NAMALWA (cell line): ENCODE results near the gene LSR.
A peak's percentile ranks its signal among the peaks of the same experiment; 100 is the strongest.

Experiments
- DNase-seq: peaks from one replicate; pipeline ENCODE4 v3.0.0-alpha.2; 2015; ENCODE audit warnings: low spot score

LSR gene, protein sequence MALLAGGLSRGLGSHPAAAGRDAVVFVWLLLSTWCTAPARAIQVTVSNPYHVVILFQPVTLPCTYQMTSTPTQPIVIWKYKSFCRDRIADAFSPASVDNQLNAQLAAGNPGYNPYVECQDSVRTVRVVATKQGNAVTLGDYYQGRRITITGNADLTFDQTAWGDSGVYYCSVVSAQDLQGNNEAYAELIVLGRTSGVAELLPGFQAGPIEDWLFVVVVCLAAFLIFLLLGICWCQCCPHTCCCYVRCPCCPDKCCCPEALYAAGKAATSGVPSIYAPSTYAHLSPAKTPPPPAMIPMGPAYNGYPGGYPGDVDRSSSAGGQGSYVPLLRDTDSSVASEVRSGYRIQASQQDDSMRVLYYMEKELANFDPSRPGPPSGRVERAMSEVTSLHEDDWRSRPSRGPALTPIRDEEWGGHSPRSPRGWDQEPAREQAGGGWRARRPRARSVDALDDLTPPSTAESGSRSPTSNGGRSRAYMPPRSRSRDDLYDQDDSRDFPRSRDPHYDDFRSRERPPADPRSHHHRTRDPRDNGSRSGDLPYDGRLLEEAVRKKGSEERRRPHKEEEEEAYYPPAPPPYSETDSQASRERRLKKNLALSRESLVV

DNA sequence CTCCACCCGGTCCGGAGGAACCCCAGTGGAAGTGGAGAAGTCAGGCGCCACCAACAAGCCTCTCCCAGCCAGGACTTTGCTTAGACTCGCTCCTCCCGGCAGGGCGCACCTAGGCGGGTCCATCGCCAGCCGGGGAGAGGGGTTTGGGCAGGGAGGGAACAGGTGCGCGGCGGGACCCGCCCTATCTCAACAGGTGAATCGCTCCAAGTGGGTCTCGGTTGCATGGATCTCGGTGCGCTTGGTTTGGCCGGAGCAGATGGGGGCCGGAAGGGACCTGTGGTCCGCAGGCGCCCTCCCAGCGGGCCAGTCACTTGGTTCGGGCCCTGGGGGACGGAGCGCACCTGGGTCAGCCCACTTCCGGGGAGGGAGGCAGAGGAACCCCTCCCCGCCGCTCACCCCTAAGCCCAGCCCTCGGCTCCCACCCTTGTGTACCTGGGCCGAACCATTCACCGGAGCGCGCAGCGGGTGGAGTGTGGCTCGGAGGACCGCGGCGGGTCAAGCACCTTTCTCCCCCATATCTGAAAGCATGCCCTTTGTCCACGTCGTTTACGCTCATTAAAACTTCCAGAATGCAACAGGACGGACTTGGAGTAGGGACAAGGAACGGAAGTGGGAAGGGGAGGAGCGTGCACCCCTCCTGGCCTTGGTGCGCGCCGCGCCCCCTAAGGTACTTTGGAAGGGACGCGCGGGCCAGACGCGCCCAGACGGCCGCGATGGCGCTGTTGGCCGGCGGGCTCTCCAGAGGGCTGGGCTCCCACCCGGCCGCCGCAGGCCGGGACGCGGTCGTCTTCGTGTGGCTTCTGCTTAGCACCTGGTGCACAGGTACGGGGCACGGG, at the start of gene LSR:
Gene LSR (plus strand): TSS at position 693 of the 836 bp plus-strand sequence. CDS start 21 bp downstream, at position 714.
- peak; percentile 43 for DNase-seq

DNA sequence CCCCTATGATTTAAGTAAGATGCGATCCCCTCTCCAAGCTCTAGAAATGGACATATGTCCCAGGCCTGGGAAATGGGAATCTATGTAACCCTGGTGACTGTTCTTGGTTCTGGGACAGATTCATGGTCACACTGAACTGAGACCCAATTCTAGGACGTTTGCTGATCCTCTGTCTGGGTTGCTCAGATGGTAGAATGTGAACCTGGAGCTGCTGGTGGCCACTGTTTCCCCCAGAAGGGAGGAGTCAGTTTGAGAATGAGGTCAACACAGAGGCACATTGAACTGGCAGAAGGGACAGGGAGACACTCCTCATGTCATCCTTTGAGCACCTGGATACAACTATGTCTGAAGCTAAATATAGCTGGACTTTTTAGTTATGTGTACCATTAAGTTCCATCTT, 49.3 kb upstream of the LSR start:
- no peak for DNase-seq

DNA sequence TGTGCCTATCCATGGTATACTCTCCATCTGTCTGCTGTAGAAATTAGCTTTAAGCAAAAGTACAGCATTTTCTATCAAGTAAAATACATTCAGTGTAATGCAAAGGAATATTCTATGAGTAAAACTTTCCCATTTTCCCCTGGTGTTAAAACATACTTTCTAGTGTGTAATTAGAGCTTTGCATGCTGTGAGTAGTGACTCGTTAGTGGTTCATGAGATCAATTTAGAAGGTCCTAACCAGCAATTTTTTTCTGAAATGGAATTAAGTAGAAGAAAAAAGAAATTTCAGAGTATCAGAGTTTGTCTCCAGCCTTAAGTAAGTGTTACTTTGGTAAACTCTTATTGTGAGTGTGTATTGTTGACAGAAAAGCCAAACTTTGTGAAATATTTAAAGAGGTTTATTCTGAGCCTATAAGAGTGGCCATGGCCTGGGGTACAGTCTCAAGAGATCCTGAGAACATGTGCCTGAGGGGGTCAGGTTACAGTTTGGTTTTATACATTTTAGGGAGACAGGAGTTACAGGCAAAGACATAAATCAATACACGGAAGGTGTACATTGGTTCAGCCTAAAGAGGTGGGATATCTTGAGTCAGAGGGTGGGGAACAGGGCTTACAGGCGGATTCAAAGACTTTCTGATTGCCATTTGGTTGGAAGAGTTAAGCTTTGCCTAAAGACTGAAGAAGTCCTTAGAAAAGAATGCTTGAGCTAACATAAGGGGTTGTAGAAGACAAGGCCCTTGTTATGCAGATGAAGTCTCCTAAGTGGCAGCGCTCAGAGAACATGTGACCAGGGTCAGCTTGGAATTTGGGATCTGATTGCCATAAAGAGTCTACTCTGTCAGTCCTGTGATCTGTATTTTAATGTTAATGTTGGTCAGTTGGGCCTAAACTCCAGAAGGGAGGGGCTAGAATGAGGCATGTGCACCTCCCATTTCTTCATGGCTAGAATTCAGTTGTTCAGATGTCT, 45.8 kb upstream of the LSR start:
- DNase-seq: no peak

DNA sequence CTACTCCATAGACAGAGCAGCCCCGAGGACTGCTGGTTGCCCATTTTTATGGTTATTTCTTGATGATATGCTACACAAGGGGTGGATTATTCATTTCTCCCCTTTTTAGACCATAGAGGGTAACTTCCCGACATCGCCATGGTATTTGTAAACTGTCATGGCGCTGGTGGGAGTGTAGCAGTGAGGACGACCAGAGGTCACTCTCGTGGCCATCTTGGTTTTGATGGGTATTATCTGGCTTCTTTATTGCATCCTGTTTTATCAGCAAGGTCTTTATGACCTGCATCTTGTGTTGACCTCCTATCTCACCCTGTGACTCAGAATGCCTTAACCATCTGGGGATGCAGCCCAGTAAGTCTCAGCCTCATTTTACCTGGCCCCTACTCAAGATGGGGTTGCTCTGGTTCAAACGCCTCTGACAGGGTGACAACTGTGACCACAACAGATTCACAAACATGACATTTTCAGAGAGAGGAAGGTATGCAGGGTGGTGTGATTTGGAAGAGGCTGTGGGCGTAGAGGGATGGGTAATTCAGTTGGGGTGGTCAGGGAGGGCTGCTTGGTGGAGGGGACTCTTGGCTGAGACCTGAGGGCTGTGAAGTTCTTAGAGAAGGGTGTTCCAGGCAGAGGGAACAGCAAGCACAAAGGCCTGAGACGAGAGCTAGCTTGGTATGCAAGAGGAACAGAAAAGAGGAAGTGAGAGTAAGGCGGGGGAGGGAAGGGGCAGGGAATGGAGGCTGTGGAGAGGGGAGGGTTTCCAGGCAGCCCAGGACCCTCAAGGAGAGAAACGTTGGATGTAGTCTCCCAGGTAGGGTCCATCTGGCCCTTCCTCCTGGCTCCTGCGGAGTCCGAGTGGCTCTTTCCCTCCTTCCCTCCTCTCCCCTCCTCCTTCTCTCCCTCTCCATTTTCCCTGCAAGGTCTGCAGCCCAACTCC, 43.7 kb upstream of the LSR start:
- DNase-seq: peak; percentile 82

DNA sequence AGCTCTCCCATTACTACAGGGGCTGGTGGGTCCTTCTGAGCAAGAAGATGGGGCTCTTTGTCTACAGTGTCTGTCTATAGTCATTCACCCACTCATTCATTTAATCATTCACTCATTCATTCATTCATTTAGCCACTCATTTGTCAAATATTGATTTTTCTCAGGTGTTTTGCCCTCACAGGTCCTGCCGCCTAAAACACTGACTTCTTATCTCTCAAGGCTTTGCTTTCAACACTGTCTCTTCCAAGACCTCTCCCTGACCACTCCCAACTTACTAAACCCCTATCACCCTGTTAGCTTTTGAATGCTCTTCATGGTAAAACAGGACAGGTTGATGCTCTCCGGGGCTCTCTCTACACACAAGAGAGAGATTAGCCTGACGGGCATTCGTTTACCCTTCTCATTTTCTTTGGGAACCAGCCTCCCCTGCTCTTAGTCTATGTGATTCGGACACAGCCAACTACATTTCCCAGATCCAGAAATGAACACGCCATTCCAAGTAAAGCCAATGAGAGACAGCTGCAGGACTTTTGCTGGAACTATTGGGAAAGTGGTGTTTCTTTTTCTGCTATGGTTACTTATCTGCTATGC, 43.0 kb upstream of the LSR start:
- no peak for DNase-seq

DNA sequence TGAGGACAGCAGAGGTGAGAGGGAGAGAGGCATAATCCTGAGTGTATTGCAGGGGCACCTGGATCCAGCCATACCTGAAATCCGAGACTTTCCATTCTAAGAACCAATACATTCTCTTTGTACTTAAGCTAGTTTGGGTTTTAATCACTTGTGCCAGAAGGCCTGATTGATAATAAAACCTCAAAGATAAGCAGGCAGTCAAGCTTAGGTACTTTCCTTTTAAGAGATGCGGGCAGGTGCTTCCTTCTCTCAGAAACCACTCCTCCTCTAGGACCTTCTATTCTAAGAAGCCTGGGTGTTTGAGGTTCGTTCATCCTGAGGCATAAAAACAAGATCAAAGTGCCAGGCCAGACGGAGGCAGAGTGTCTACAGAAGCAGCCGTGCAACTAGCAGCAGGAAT, 42.4 kb upstream of the LSR start:
- DNase-seq: peak; percentile 89

DNA sequence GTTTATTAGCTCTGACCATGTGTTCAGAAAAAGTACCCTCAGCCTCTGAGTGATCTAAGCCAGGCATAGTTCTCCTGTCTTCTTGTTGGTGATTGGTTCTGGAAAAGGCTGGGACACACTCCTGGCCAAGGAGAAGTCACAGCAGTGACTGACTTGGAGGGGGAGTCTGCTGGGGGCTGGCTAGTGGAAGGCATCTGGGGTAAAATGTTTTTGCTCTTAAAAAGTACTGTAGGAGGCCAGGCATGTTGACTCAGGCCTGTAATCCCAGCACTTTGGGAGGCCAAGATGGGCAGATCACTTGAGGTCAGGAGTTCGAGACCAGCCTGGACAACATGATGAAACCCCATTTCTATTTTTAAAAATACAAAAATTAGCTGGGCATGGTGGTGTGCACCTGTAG, 41.9 kb upstream of the LSR start:
- DNase-seq: no peak

DNA sequence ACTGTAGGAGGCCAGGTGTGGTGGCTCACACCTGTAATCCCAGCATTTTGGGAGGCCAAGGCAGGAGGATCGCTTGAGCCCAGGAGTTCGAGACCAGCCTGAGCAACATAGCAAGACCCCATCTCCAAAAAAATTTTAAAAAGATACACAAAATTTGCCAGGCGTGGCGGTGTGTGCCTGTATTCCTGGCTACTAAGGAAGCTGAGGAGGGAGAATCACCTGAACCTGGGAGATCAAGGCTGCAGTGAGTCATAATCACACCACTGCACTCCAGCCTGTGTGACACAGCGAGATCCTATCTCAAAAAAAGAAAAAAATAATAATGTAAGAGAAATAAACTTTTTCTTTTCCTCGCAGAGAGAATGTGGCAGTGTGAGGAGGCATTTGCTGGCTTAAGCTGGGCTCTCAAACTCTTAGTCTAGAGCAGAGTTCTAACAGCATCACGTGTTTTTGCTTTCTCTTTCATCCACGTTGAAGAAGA, 41.4 kb upstream of the LSR start:
- DNase-seq: no peak

DNA sequence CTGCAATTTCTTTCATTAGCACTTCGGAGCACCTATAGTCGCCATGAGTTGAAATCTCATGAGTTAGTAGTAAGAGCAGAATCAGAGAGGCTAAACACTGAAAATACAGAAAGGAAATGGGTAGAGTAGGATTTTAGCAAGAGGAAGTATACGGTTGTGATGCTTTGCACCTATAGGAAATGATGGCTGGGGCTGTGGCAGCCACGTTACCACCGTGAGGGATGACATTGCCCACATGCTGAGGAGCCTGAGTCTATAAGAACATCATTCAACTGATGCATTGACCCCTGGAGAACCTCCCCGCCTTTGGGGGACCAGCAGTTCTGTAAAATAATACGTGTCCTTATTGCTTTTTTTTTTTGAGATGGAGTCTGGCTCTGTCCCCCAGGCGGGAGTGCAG, 40.7 kb upstream of the LSR start:
- no peak for DNase-seq

DNA sequence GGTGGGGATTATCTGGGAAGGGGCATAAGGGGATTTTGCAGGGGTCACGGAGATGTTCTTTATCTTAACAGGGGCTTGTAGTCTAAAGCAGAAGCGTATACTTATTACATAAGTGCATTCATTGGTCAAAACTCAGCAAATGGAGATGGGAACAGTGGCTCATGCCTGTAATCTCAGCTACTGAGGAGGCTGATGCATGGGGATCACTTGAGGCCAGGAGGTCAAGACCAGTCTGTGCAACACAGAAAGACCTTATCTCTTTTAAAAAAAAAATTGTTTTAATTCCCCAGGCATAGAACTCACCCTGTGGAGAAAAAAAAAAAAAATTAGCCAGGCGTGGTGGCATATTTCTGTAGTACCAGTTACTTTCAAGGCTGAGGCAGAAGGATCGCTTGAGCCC, 39.2 kb upstream of the LSR start:
- DNase-seq: no peak

DNA sequence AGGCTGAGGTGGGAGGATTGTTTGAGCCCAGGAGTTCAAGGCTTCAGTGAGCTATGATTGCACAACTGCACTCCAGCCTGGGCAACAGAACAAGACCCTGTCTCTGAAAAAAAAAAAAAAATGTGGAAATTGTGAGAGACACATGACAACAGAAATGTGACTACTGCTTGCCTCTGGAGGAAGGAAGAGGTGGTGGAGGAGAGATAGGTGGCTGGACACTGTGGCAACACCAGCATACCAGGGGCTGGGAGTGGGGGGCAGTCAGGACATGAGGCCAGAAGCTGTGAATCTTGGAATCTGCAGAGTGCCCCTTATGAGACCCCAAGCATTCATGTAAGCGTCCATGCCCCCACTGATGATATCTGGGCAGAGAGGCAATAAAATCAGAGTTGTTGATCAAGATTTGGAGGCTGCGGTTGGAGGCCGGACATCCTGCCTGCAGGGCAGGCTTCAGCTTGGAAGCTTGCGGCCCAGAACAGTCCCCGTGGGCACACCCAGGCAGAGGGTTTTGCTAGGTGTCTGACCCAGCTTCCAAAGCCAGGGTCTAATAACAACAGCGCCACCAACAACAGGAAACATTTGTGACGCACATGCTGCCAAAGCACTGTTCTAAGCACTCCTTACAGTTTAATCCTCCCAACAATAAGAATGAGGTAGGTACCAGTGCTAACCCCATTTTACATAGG, 37.1 kb upstream of the LSR start:
- DNase-seq: peak; percentile 57

DNA sequence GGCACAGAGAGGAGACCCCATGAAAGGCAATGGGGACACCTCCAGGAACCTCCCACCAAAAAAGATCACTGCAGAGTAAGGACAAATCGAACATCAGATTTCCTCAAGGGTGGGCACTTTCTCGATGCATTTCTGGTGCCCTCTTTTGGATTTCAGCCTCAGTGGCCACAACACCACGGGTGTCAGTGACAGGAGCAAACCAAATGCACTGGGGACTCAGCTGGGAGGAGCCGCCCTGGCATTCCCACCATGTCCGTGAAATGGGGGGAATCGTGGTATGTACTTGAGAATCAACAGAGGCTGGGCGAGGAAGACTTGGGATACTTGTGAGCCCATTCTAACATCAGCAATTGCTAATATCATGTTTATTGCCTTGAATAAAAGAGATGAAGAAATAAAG, 36.6 kb upstream of the LSR start:
- no peak for DNase-seq

DNA sequence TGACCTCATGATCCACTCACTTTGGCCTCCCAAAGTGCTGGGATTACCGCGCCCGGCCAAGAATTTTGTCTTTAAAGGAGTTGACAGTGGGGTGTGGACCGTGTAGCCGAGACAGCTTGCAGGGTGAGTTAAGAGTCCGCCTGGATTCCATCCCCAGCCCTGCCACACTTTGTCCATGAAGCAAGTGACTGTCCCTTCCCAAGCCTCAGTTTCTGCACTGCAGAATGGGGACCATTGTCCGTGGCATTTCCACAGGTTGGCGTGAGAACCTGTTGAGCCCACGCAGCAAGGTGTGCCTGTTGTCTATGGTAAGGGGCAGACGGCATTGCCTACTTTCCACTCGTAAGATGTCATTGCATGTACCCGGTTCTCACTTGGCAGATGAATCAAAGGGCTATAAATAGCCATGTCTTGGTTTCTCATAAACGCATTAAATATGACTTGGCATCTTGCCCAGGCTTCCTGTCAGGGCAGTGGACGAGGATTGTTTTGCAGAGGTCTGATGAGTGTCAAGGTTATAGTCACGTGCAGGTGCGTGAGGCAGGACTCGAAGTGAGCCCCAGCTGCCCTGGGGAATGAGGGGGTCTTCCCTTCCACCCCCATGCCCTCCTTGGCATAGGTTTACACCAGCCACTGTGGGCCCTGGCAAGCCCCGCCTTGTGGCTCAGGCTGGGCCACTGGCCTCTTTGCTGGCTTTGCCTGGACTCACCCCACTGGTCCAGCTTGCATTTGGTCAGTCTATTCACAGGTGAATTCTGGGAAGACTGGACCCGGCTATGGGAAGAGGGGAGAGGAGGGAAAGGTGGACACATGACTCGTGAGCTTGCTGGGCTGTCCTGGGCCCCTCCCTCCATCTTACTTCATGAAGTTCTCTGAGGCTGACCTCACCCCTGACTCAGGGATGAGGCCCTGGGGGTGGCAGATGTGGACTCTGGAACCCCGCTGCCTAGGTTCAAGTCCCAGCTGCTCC, 34.9 kb upstream of the LSR start:
- peak; percentile 98 for DNase-seq

DNA sequence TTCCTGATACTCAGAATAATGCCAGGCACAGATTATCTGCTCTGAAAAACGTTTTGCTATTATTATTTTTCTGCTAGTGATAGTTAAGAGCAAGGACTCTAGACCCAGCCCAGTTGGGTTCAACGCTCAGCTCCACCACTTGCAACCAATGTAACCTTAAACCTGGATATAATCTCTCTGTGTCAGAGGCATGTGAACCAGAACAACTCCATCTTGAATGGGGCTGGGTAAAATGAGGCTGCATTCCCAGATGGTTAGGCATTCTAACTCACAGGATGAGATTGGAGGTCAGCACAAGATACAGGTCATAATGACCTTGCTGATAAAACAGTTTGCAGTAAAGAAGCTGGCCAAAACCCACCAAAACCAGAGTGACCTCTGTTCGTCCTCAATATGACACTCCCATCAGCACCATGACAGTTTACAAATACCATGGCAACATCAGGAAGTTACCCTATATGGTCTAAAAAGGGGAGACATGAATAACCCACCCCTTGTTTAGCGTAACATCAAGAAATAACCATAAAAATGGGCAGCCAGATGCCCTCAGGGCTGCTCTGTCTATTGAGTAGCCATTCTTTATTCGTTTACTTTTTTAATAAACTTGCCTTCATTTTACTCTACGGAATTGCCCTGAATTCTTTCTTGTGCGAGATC, 33.9 kb upstream of the LSR start:
- DNase-seq: no peak

DNA sequence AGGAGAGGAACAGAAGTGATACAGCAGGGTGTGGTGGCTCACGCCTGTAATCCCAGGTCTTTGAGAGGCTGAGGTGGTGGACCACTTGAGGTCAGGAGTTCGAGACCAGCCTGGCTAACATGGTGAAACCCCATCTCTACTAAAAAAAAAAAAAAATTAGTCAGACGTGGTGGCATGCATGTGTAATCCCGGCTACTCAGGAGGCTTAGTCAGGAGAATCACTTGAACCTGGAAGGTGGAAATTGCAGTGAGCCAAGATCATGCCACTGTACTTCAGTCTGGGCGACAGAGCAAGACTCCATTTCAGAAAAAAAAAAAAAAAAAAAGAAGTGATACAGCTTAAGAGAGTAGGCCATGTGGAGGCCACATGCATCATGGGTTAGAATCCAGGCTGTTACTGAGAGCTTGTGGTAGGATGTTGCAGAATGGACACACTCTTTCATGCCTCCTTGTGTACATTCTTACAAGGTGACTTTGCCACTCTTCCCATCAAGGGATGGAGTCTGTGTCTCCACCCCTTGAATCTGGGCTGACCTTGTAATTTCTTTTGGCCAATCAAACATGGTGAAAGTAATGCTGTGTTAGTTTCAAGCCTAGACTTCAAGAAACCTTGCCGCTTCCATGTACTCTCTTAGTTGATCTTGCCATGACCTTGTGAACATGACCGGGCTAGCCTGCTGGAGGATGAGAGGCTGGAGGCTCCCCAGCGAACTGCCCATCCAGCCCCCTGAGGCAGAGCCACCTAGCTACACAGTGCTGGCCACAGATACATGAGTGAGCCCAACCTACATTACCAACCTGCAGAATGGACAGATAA, 32.6 kb upstream of the LSR start:
- peak; percentile 36 for DNase-seq

DNA sequence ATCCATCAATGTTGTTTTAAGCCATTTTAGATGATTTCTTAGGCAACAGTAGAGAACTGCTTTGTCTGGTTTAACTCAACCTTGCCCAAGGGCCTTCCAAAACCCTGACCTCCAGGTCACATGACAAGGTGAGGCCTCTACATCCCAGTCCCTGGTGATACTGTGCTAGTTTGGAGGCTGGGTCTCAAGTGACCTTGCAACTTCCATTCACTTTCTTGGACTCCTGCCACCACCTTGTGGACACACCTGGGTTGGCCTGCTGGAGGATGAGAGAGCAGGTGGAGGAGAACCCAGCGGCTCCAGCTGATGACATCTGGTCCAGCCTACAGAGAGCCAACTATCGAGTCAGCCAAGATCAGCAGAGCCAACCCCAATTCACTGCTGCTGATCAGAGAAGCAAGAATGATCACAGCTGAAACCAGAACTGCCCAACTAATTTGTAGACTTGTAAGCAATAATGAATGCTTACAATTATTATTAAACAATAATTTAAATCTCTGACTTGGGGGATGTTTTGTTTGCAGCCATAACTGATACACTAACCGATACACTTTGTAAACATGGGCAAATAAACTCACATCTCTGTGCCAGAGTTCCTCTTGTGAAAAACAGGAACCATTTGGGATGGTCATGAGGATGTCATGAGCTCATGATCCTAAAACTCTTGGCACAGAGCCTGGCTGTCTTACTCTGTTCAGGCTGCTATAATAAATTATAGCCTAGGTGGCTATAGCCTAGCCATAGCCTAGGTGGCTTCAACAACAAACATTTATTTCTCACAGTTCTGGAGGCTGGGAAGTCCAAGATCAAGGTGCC, 31.8 kb upstream of the LSR start:
- peak; percentile 68 for DNase-seq
